ENCODE data around the gene KDELR3.

GRCh38 chr22:38418589-38418988 is 49.3 kb upstream of the KDELR3 start:
- TF ChIP-seq, protein P1, sequence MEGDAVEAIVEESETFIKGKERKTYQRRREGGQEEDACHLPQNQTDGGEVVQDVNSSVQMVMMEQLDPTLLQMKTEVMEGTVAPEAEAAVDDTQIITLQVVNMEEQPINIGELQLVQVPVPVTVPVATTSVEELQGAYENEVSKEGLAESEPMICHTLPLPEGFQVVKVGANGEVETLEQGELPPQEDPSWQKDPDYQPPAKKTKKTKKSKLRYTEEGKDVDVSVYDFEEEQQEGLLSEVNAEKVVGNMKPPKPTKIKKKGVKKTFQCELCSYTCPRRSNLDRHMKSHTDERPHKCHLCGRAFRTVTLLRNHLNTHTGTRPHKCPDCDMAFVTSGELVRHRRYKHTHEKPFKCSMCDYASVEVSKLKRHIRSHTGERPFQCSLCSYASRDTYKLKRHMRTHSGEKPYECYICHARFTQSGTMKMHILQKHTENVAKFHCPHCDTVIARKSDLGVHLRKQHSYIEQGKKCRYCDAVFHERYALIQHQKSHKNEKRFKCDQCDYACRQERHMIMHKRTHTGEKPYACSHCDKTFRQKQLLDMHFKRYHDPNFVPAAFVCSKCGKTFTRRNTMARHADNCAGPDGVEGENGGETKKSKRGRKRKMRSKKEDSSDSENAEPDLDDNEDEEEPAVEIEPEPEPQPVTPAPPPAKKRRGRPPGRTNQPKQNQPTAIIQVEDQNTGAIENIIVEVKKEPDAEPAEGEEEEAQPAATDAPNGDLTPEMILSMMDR (conservative IDR thresholded peaks at IDR 0.05; ENCODE audit: low read length): no peak
- TF ChIP-seq EZH2phosphoT487 (IDR thresholded peaks at IDR 0.05; ENCODE audit: borderline replicate concordance, low read depth, low read length): no peak

Data from OCI-LY7 (cell line).